DND-41 (cell line): ENCODE data around the gene RPS16.

Experiments
- ATAC-seq: fragments of 200-7000 bp; cut with Tn5 transposase; 3 replicates; pipeline ENCODE4 v1.9.1; 2021; ENCODE audit warnings: low read depth; ENCODE audit not compliant: insufficient read depth
- DNase-seq: peaks from one replicate; pipeline ENCODE4 v3.0.0-alpha.2; 2020
- H2AFZ ChIP-seq: 2 replicates; pipeline ENCODE4 v1.6.0; 2012; ENCODE audit warnings: low read depth, low read length
- H3K27ac ChIP-seq: 2 replicates; pipeline ENCODE4 v1.5.1; 2012; ENCODE audit warnings: low read length, inconsistent platforms
- H3K27me3 ChIP-seq: fragments of 200-600 bp; sonication (generic); 2 replicates; pipeline ENCODE4 v1.6.0; 2012; ENCODE audit warnings: low read length, mild to moderate bottlenecking, inconsistent platforms; ENCODE audit not compliant: insufficient read depth, poor library complexity
- H3K36me3 ChIP-seq: 2 replicates; pipeline ENCODE4 v1.5.1; 2012; ENCODE audit warnings: low read length, inconsistent platforms; ENCODE audit not compliant: insufficient read depth
- H3K4me1 ChIP-seq: 2 replicates; pipeline ENCODE4 v1.5.1; 2012; ENCODE audit warnings: mild to moderate bottlenecking, low read length; ENCODE audit not compliant: insufficient read depth
- H3K4me2 ChIP-seq: 2 replicates; pipeline ENCODE4 v1.6.0; 2012; ENCODE audit warnings: mild to moderate bottlenecking, moderate library complexity, low read length, inconsistent platforms; ENCODE audit not compliant: insufficient read depth
- H3K4me3 ChIP-seq, 2 experiments: fragments of 200-600 bp in 1 of 2; shearing (Covaris generic) in 1 of 2; 2 replicates each; pipeline ENCODE4 v1.5.1; 2012 to 2016; ENCODE audit warnings: inconsistent platforms in 2 of 2, low read length in 2 of 2, mild to moderate bottlenecking in 2 of 2, low read depth in 1 of 2, moderate library complexity in 1 of 2
- H3K79me2 ChIP-seq: 2 replicates; pipeline ENCODE4 v1.6.0; 2012; ENCODE audit warnings: low read length, inconsistent platforms; ENCODE audit not compliant: insufficient read depth
- H3K9ac ChIP-seq: 2 replicates; pipeline ENCODE4 v1.6.0; 2012; ENCODE audit warnings: low read depth, mild to moderate bottlenecking, inconsistent platforms, low read length, moderate library complexity
- H3K9me3 ChIP-seq: 2 replicates; pipeline ENCODE4 v1.5.1; 2012; ENCODE audit warnings: low read length, moderate library complexity, mild to moderate bottlenecking, inconsistent platforms; ENCODE audit not compliant: insufficient read depth, severe bottlenecking
- H4K20me1 ChIP-seq: 2 replicates; pipeline ENCODE4 v1.6.0; 2012; ENCODE audit warnings: low read length; ENCODE audit not compliant: insufficient read depth
- CTCF ChIP-seq: IDR thresholded peaks from 2 replicates; pipeline ENCODE4 v1.5.1; 2012; ENCODE audit warnings: borderline replicate concordance, low read length, moderate library complexity, mild to moderate bottlenecking; ENCODE audit not compliant: poor library complexity, severe bottlenecking; ENCODE audit errors: extremely low read depth
- EZH2 ChIP-seq: IDR thresholded peaks from 3 replicates; pipeline ENCODE4 v1.6.1; 2012; ENCODE audit warnings: borderline replicate concordance, low read depth, mild to moderate bottlenecking, moderate library complexity, low read length, inconsistent platforms; ENCODE audit not compliant: severe bottlenecking

The RPS16 gene

GRCh38 chr19:39407410-39407659 lies 28.4 kb downstream of the RPS16 start:
- Histone ChIP-seq H3K4me1 (peaks cover 67% of the 10 kb centered on the region), H3K4me2 (peak overlapping the region; percentile 74), H3K36me3 (peaks cover 12% of the 10 kb centered on the region), H2AFZ (peak overlapping the region; percentile 65), H4K20me1 (peaks cover 14% of the 10 kb centered on the region; the same call in 1 of the 2 replicates), H3K79me2 (peaks cover 20% of the 10 kb centered on the region), H3K4me3 (peak overlapping the region; percentile 68 to 77; a peak in 3 of 4 replicates), H3K9ac (peak overlapping the region; percentile 92), H3K9me3 (no peaks in the 10 kb centered on the region), H3K27me3 (no peaks in the 10 kb centered on the region), H3K27ac (peak overlapping the region; percentile 88)
- ATAC-seq (no peak), DNase-seq (no peak)
- no peak for TF ChIP-seq EZH2

DNA sequence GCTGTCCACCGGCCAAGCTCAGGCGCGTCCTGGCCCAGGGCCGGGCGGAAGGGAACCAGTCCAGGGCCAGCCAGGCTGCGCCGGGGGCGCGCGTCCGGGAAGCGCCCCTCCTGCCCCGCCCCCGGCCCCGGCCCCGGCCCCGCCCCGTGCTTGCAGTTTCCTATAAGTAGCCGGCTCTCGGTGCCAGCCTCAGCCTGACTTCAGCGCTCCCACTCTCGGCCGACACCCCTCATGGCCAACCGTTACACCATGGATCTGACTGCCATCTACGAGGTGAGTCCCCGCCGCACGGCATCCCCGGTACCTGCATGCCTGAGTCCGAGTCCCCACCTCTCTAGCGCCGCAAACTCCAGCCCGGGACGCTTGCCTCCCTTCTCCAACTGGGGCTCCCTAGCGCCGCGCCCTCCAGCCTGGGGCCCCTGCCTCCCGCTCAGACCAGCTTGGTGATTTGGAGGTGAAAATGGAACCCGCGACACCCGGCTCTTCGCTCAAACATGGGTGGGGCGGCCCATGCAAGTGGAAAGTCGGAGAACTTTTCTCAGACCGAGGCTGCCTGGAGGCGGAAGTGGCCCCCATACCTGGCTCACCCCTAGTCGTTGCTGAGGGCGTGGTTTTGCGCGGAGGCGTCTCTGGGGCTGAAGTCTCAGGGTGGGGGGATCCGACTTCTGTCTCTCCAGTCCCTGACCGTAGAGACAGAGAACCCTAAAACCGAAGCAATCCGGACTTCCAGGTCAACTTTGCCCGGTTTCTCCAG lies 28.9 kb downstream of the RPS16 start, which contains the start of gene ZFP36:
Gene ZFP36, plus strand, starts transcription at position 192 of the 754 bp plus-strand sequence. Its CDS starts 58 bp downstream, at position 250.
- Histone ChIP-seq H2AFZ (peak within 1 kb of the TSS; percentile 76), H3K4me2 (peak within 1 kb of the TSS; percentile 74)

DNA sequence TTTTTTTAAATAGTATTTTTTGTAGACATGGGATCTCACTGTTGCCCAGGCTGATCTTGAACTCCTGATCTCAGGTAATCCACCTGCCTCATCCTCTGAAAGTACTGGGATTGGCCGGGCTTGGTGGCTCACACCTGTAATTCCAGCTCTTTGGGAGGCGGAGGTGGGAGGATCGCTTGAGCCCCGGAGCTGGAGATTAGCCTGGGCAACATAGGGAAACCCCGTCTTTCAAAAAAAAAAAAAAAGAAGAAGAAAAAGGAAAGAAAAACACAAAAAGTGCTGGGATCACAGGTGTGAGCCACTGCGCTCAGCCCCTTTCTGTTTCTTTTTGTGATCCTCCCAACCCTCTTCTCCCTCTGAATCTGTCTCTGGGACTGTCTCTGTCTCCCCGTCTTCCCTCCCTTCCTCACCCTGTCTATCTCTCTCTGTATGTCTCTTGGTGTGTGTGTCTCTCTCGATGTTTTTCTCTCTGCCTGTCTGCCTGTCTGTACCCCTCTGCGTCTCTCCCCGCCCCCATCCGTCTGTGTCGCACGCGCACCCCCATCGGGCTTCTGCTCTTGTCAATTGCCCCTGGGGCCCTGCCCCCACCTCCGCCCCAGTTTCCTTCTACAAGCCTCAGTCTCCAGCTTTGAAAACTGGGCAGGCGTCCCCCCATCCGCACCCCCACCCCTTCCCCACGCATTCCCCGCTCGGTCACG lies 29.6 kb downstream of the RPS16 start:
- Histone ChIP-seq H3K79me2 (peaks cover 20% of the 10 kb centered on the region), H3K27me3 (no peaks in the 10 kb centered on the region), H3K27ac (peak overlapping the region; percentile 66), H3K9ac (peak overlapping the region; percentile 92), H3K4me2 (peak overlapping the region; percentile 74), H3K4me3 (peak overlapping the region; percentile 32 to 68; a peak in 3 of 4 replicates), H3K4me1 (peaks cover 71% of the 10 kb centered on the region), H4K20me1 (peaks cover 14% of the 10 kb centered on the region; the same call in 1 of the 2 replicates), H2AFZ (peak overlapping the region; percentile 76), H3K36me3 (peaks cover 12% of the 10 kb centered on the region), H3K9me3 (no peaks in the 10 kb centered on the region)
- no peak for TF ChIP-seq CTCF
- no peak for TF ChIP-seq EZH2
- peak; percentile 29 for ATAC-seq
- peak; percentile 83 for DNase-seq

More for the DNA sequence above, 28.9 kb downstream of the RPS16 start, which contains the start of gene ZFP36:
- Histone ChIP-seq H3K4me3 (peak within 1 kb of the TSS; percentile 68 to 77; a peak in 3 of 4 replicates), H3K9me3 (no peaks in the 10 kb centered on the region), H3K36me3 (peaks cover 12% of the 10 kb centered on the region), H3K79me2 (peaks cover 20% of the 10 kb centered on the region), H3K9ac (peak within 1 kb of the TSS; percentile 92), H4K20me1 (peaks cover 14% of the 10 kb centered on the region; the same call in 1 of the 2 replicates), H3K4me1 (peaks cover 71% of the 10 kb centered on the region), H3K27me3 (no peaks in the 10 kb centered on the region), H3K27ac (peak within 1 kb of the TSS; percentile 88)
- ATAC-seq (peak; percentile 64), DNase-seq (peak; percentile 85)
- TF ChIP-seq EZH2: no peak
- TF ChIP-seq CTCF: peak; percentile 22
